SK-N-SH treated with all-trans-retinoic acid at 6 μM for 48 hours (cell line): Measurements from ENCODE around the gene JARID2.

Experiments used
- ESRRG ChIP-seq: fragments of 250-450 bp; sonication (Bioruptor Pico); IDR thresholded peaks from 2 replicates; pipeline ENCODE4 v1.6.1; 2021; ENCODE audit warnings: mild to moderate bottlenecking
- ISL1 ChIP-seq: fragments of 250-450 bp; sonication (Bioruptor Pico); IDR thresholded peaks from 2 replicates; pipeline ENCODE4 v2.1.2; 2022; ENCODE audit warnings: mild to moderate bottlenecking, moderate library complexity
- TOX ChIP-seq: fragments of 250-450 bp; sonication (Bioruptor Pico); IDR thresholded peaks from 2 replicates; pipeline ENCODE4 v1.8.0; 2021; ENCODE audit warnings: mild to moderate bottlenecking, moderate library complexity, borderline replicate concordance
- ZFP3 ChIP-seq: fragments of 250-450 bp; sonication (Bioruptor Pico); IDR thresholded peaks from 2 replicates; pipeline ENCODE4 v1.5.0; 2020; ENCODE audit warnings: mild to moderate bottlenecking, moderate library complexity
- TF ChIP-seq, protein P1 (sequence below): fragments of 250-450 bp; sonication (Bioruptor Pico); IDR thresholded peaks from 2 replicates; pipeline ENCODE4 v1.8.0; 2020; ENCODE audit warnings: mild to moderate bottlenecking, moderate library complexity, borderline replicate concordance

DNA sequence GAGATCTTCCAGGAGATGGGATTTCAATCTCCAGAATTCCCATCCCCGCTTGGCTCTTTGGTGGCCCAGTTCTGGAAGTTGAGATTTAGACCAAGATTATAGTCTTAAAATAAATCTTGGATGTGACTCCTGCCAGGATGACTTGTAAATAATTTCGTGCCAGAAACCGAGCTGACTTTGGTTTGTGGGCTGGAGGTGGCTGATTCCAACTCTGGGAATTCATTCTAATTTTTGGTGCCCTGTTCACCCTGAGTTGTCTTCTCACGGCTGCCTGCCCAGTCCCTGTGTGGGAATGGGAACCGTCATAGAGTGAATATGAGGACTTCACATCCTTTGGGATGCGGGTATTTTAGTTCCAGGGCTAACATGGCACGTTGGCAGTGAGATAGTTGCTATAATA is 64.8 kb downstream of the JARID2 start:
- TF ChIP-seq TOX (CRISPR knock-in tag) (no peak), ISL1 (CRISPR knock-in tag) (no peak), ZFP3 (CRISPR knock-in tag) (no peak), ESRRG (CRISPR knock-in tag) (no peak)
- TF ChIP-seq, protein P1, sequence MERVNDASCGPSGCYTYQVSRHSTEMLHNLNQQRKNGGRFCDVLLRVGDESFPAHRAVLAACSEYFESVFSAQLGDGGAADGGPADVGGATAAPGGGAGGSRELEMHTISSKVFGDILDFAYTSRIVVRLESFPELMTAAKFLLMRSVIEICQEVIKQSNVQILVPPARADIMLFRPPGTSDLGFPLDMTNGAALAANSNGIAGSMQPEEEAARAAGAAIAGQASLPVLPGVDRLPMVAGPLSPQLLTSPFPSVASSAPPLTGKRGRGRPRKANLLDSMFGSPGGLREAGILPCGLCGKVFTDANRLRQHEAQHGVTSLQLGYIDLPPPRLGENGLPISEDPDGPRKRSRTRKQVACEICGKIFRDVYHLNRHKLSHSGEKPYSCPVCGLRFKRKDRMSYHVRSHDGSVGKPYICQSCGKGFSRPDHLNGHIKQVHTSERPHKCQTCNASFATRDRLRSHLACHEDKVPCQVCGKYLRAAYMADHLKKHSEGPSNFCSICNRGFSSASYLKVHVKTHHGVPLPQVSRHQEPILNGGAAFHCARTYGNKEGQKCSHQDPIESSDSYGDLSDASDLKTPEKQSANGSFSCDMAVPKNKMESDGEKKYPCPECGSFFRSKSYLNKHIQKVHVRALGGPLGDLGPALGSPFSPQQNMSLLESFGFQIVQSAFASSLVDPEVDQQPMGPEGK (CRISPR knock-in tag), result no peak
